22Rv1 (cell line): Measurements from ENCODE around the gene FGFBP1.

Source experiments
- CTCF ChIP-seq: fragments of 450-650 bp; IDR thresholded peaks from 2 replicates; pipeline ENCODE4 v1.5.1; 2017; ENCODE audit warnings: mild to moderate bottlenecking
- ZFX ChIP-seq: fragments of 450-650 bp; IDR thresholded peaks from 2 replicates; pipeline ENCODE4 v1.6.1; 2017; ENCODE audit warnings: antibody characterized with exemption, borderline replicate concordance

GRCh38 chr4:15917297-15917696 is 21.2 kb downstream of the FGFBP1 start:
- TF ChIP-seq CTCF (no peak), ZFX (no peak)
